HEK293T (cell line): ENCODE data around the gene TMEM60.

Source experiments
- FOXK2 ChIP-seq: fragments of 450-650 bp; IDR thresholded peaks from 2 replicates; pipeline ENCODE4 v1.6.1; 2016; ENCODE audit warnings: mild to moderate bottlenecking
- HDGF ChIP-seq: fragments of 450-650 bp; IDR thresholded peaks from 2 replicates; pipeline ENCODE4 v1.6.1; 2017; ENCODE audit warnings: antibody characterized with exemption, borderline replicate concordance
- SP1 ChIP-seq: fragments of 450-650 bp; IDR thresholded peaks from 2 replicates; pipeline ENCODE4 v1.6.1; 2017
- SUZ12 ChIP-seq: fragments of 450-650 bp; IDR thresholded peaks from 2 replicates; pipeline ENCODE4 v1.6.1; 2016; ENCODE audit warnings: mild to moderate bottlenecking
- TARDBP ChIP-seq: fragments of 450-650 bp; IDR thresholded peaks from 2 replicates; pipeline ENCODE4 v1.6.1; 2016

DNA sequence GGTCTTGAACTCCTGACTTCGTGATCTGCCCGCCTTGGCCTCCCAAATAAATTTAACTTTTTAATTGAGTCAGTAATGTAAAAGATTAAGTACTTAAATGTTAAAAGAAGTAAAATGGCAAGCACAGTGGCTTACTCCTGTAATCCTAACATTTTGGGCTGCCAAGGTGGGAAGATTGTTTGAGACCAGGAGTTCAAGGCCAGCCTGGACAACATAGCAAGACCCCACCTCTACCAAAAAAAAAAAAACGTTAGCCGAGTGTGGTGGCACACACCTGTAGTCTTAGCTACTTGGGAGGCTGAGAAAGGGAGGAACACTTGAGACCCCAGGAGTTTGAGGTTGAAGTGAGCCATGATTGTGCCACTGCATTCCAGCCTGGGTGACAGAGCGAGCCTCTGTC, 26.4 kb upstream of the TMEM60 start:
- TF ChIP-seq FOXK2 (no peak), HDGF (no peak), SUZ12 (no peak), SP1 (no peak), TARDBP (no peak)
